Mucosa of descending colon (tissue), 3 donors: ENCODE data around the gene ERC2. TPM values are rescaled to one million over a fixed set of nuclear protein-coding genes. Genes with fewer than 3 reads are reported as not detected.

Experiments
- ATAC-seq: fragments of 200-7000 bp; cut with Tn5 transposase; one replicate; pipeline ENCODE4 v1.9.1; 2020; ENCODE audit warnings: mild to moderate bottlenecking, moderate library complexity
- DNase-seq, 3 donors: peaks; one replicate each; pipeline ENCODE4 v3.0.0-alpha.2; 2020
- H3K36me3 ChIP-seq: fragments of 200-600 bp; one replicate; pipeline ENCODE4 v1.8.0; 2021; ENCODE audit warnings: low read depth, mild to moderate bottlenecking
- H3K4me1 ChIP-seq: fragments of 200-600 bp; one replicate; pipeline ENCODE4 v1.8.0; 2021; ENCODE audit warnings: low read depth, mild to moderate bottlenecking
- H3K4me3 ChIP-seq: fragments of 200-600 bp; one replicate; pipeline ENCODE4 v1.8.0; 2021; ENCODE audit warnings: mild to moderate bottlenecking
- H3K9me3 ChIP-seq: fragments of 200-600 bp; one replicate; pipeline ENCODE4 v1.8.0; 2021; ENCODE audit warnings: mild to moderate bottlenecking
- intact Hi-C, 2 donors: fragments of 100-400 bp; cut with DNase I in 1 of 2; cut with micrococcal nuclease in 1 of 2; formaldehyde crosslinking; loops; one replicate each; pipeline versions ENCODE4 v1.11.0 to v1.11.1; 2022; cut with DNase I, micrococcal nuclease
- total RNA-seq, 3 donors: library from RNA; stranded (reverse); fragmentation: NEBNext Ultra II Directional in 2 of 3; extraction: Animal tissue kit (Norgen Biotek cat#: 25700) in 2 of 3; gene quantifications; one replicate each; pipeline versions ENCODE4 v1.2.1 to v1.2.4, GENCODE V29; 2021 to 2023
- TF ChIP-seq, protein P1 (sequence below): fragments of 200-600 bp; IDR thresholded peaks from one replicate; pipeline ENCODE4 v1.8.0; 2022; ENCODE audit warnings: antibody characterized with exemption, mild to moderate bottlenecking
- donor health status: DM: no; HTN: no; CAD: no; lungs with moderate emphysema.
- donor health status: DM: no; HTN: no; CAD: no.
- donor health status: DM: no; HTN: yes; CAD: no.

The ERC2 gene
- total RNA-seq, 3 donors from 2014 or later: 0.06 to 1.8 (median 0.43) TPM

DNA sequence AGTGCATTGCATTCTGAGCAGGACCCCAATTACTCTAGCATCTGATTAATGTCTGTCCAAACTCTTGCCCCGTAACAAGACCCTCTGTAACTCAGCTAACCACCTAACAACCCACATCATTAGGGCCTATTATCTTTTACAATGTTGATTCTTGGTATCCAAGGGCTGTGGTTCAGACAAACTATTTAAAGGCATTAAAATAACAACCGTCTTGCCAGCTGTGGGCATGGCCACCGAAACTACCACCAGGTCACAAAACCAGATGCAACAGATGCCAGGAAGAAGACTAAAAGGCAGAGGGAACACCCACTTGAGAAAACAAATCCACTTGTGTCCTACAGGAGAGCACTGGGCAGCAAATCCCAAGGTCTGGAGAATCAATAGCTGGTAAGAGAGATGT, 262.9 kb downstream of the ERC2 start:
- ATAC-seq: no peak
- no peaks in the 10 kb centered on the region for H3K4me1 ChIP-seq
- TF ChIP-seq, protein P1, sequence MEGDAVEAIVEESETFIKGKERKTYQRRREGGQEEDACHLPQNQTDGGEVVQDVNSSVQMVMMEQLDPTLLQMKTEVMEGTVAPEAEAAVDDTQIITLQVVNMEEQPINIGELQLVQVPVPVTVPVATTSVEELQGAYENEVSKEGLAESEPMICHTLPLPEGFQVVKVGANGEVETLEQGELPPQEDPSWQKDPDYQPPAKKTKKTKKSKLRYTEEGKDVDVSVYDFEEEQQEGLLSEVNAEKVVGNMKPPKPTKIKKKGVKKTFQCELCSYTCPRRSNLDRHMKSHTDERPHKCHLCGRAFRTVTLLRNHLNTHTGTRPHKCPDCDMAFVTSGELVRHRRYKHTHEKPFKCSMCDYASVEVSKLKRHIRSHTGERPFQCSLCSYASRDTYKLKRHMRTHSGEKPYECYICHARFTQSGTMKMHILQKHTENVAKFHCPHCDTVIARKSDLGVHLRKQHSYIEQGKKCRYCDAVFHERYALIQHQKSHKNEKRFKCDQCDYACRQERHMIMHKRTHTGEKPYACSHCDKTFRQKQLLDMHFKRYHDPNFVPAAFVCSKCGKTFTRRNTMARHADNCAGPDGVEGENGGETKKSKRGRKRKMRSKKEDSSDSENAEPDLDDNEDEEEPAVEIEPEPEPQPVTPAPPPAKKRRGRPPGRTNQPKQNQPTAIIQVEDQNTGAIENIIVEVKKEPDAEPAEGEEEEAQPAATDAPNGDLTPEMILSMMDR: no peak
- H3K9me3 ChIP-seq: no peaks in the 10 kb centered on the region
- no peaks in the 10 kb centered on the region for H3K36me3 ChIP-seq
- no peak for DNase-seq
- no peak overlapping the region for H3K4me3 ChIP-seq
- intact Hi-C loops: no loop called here

DNA sequence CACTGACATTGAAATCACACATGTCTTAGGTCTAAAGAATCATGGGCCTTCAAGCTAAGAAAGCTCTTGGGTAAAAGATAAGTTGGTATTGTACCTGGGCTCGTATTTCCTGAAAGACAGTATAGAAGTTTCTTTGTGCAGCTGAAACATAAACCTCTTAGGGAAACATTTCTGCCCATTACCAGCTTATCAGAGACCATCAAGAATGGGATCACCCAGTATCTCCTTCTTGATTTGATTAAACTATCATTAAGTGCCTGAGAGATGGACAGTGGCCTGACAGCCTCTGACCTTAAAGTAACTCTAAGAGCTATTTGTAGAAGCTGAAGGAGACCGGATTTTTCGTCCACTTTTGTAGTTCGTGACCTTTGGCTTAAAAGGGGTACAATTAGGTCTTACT, 265.3 kb downstream of the ERC2 start:
- H3K4me3 ChIP-seq: no peak overlapping the region
- H3K4me1 ChIP-seq: no peaks in the 10 kb centered on the region
- H3K36me3 ChIP-seq: no peaks in the 10 kb centered on the region
- ATAC-seq (no peak), DNase-seq (no peak)
- H3K9me3 ChIP-seq: no peaks in the 10 kb centered on the region
- intact Hi-C loops: no loop called here
- TF ChIP-seq, protein P1: no peak

DNA sequence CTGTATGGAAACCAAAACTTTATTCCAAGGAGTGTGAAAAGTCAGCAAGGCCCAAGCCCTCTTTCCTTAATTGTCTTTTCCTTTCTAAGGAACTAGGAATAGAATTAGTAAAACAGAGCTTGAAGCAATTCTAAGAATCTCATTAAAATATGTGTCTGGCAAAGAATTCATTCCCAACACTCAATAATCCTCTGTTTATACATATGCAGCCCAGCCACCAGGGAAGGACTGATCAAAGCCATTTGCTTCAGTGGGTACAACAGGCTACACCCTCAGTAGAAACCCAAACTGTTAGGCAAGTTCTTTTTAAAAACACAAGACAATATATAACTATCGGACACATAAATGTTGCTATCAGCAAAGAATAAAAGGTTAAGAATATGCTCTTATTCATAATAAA, 266.9 kb downstream of the ERC2 start:
- TF ChIP-seq, protein P1: no peak
- Histone ChIP-seq H3K9me3 (no peaks in the 10 kb centered on the region), H3K4me3 (no peak overlapping the region), H3K4me1 (no peaks in the 10 kb centered on the region), H3K36me3 (no peaks in the 10 kb centered on the region)
- DNase-seq (no peak), ATAC-seq (no peak)
- intact Hi-C loops: no loop called here

DNA sequence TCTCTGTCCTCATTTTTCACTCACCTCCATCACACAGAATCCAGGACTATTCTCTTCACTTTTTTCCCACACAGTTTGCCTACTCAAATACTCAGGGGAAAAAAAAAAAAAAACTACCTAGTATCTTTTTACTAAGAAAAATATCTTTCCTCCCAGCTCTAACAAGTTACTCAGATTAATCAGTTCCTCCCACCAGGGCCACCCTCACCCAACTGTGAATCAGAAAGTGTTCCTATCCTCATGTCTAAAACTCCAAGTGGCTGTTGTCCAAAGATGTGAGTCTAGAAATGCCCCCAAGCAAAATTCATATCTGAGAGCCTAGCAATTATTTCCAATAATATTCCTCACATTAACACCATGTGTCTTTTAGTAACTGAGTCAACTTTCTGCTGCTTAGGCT, 268.0 kb downstream of the ERC2 start:
- TF ChIP-seq, protein P1: no peak
- Histone ChIP-seq H3K9me3 (no peaks in the 10 kb centered on the region), H3K36me3 (no peaks in the 10 kb centered on the region), H3K4me1 (no peaks in the 10 kb centered on the region), H3K4me3 (no peak overlapping the region)
- intact Hi-C loops: no loop called here
- ATAC-seq (no peak), DNase-seq (no peak)

DNA sequence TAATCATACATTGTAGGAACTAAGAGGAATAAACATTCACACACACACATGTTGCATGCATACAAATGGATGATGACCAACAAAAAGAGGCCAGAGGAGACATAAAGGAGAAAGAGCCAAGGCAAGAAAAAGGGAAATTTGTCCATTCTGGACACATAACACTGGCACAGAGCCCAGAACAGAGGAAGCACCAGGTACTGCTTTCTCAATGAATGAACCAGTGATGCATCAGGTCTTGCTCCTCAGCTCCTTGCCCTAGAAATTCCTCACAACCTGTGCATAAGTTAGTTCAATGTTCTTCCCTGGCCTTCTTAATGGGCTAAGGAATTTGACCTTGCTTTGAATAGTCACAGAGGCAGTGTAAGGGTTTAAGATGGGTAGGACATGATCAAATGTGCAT, 270.3 kb downstream of the ERC2 start:
- DNase-seq (no peak), ATAC-seq (no peak)
- Histone ChIP-seq H3K4me3 (no peak overlapping the region), H3K9me3 (no peaks in the 10 kb centered on the region), H3K36me3 (no peaks in the 10 kb centered on the region), H3K4me1 (no peaks in the 10 kb centered on the region)
- TF ChIP-seq, protein P1: no peak
- intact Hi-C loops: no loop called here

DNA sequence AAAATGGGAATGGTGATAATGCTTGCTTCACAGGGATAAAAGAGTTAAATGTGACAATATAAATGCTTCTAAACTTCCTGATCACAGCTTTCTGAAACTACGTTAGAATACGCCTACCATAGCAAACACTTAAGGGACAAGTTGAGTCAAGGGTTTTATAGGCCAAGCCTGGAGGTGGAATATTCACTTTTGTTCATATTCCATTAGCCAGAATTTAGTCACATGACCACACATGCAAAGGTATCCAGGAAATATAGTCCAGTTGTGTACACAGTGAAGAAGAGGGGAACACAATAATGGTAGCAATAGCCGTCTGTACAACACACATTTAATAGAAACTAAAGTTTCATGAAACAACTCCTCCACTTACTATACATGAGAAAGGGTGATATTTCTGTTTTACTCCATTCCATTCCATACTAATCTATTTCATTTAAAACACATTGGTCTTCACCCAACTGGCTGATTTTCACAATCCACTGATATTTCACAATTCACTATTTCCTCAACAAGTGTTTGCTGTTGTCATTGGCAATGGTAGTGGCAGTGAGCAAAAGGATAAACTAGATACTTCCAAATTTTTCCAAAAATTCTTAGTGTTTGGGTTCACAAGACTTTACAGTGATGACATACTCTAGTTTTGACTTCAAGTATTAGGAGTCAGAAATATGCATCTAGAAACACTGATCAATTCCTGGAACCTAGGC, 270.9 kb downstream of the ERC2 start:
- H3K9me3 ChIP-seq: no peaks in the 10 kb centered on the region
- no peak overlapping the region for H3K4me3 ChIP-seq
- DNase-seq (no peak), ATAC-seq (no peak)
- TF ChIP-seq, protein P1: no peak
- no peaks in the 10 kb centered on the region for H3K4me1 ChIP-seq
- intact Hi-C loops: no loop called here
- no peaks in the 10 kb centered on the region for H3K36me3 ChIP-seq
